ENCODE results near the gene DRC7. TPM values are rescaled to one million over a fixed set of nuclear protein-coding genes. Genes with fewer than 3 reads are reported as not detected.
"Not testable (repeated sequence)": the region's sequence is repeated elsewhere in the genome, so short reads cannot be mapped to it uniquely, and the experiment has no call there.

DRC7 gene
- total RNA-seq, 1 donor from 2014 or later, result under 0.01 TPM

DNA sequence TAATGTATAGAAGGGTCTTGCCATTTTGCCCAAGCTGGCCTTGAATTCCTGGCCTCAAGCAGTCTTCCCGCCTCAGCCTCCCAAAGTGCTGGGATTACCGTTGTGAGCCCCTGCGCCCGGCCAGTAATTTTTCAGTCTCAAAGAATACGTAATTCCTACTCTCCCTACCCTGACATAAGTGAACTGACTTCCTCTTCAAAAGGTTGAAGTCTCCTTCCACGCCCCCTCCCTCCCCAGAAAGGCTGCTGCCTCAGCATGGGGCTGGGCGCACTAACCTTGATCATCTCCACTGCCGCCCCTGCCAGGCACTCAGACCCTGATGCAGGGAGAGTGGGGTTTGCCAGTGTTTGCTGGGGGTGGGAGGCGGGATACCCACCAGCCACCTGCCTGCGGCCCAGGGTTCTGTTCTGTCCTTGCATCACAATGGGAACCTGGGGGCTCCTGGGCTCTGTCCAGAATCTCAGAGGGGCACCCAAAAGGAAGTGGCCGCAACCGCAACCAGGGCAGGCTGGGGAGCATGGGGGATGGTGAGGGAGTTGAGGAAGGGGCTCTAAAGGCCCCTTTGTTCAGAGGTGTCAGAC is 80.2 kb downstream of the DRC7 start:
- FAIRE-seq, result no peak
- DNase-seq (ENCODE audit: low spot score in 2 of 2), result no peak

DNA sequence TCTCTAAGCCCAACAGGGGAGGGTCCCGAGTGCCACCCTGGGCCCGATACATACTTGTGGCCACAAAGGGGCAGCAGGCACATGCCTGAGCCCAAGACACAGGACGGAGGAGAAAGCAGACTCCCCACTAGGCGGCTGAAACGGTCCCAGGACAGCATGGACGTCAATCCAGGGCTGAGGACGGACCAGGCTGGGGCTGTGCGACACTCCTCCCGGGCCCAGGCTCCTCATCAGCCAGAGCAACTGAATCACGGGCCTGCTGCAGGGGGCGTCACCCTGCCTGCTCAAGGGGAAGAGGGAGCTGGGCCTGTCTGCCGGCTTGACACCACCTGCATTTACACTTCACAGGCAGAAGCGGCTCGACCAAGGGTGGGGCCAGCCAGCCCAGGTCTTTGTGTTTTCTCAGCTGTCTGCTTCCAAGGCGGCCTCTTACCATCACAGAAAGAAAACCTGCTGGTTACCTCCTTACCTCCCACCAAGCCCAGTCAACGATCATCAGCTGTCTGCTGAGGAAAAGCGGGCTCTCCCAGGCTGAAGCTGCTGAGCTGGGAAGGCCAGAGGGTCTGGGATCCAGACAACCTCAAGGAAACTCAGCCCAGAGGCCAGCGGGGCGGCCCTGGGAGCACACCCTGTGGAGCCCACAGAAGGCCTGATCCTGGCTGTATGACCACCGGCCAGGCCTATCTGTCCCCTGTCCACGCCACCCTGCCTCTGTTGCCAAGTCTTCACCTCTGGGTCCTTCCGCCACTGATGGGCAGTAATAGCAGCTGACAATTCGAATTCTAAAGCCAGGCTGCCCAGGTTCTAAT is 81.3 kb downstream of the DRC7 start:
- DNase-seq (ENCODE audit: low spot score in 2 of 2), result no peak
- no peak for FAIRE-seq

DNA sequence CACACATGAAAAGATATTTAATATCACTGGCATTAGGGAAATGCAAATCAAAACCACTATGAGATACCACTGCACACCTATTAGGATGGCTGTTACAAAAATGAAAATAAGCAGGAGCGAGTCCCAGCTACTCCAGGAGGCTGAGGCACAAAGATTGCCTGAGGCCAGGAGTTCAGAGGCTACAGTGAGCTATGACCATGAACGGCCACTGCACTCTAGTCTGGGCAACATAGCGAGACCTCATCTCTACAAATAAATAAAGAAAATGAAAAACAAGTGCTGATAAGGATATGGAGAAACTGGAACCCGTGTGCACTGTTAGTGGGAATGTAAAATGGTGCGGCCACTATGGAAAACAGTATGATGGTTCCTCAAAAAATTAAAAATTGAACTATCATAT is 84.1 kb downstream of the DRC7 start:
- FAIRE-seq, result no peak
- no peak for DNase-seq (ENCODE audit: low spot score in 2 of 2)

DNA sequence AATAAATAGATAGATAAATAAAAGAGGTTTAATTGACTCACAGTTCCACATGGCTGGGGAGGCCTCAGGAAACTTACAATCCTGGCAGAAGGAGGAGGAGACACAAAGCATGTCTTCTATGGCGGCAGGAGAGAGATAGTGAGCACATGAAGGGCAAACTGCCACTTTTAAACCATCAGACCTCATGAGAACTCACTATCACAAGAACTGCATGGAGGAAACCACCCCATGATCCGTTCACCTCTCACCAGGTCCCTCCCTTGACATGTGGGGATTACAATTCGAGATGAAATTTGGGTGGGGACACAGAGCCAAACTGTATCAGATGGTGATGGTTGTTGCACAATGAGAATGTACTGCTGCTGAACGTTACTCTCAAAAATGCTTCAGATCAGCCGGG is 85.2 kb downstream of the DRC7 start:
- FAIRE-seq; DNase-seq (ENCODE audit: low spot score in 2 of 2): not testable (repeated sequence)

DNA sequence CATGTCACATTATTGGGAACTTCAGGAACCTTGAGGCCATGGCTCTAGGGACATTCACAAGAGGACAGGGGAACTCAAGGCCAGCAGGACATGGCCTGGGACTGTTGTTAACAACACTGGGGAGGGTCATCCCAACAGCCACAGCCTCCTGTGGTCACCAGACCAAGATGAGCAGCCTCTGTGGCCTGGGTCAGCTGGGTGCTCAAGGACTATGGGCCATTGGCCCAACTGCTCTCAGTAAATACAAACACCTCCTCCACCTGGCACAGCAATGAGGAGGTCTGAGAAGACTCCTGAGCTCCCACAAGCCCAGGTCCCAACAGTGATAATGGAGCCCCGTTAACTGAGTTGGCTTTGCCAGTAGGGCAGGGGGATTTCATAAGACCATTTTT is 86.7 kb downstream of the DRC7 start:
- no peak for DNase-seq (ENCODE audit: low spot score in 2 of 2)
- no peak for FAIRE-seq

Small RNA genes within 50 kb of the gene (small RNA-seq; reads per million reads assigned to genes)
- gene MIR6772, result 0.59 reads per million, percentile 46 among the genes with 10 or more reads in this experiment

Other genes starting within 250 kb of the DRC7 start
- gene CIAPIN1, start 247.4 kb upstream of the DRC7 start, total RNA-seq, result 90.9 TPM
- gene COQ9, start 247.3 kb upstream of the DRC7 start, total RNA-seq, result 26.1 TPM
- gene POLR2C, start 232.1 kb upstream of the DRC7 start, total RNA-seq, result 70.9 TPM
- 71.7 TPM for gene DOK4, start 208.3 kb upstream of the DRC7 start, total RNA-seq
- 0.82 TPM for gene CCDC102A, start 158.2 kb upstream of the DRC7 start, total RNA-seq
- under 0.01 TPM for gene ADGRG5, start 152.2 kb upstream of the DRC7 start, total RNA-seq
- gene ADGRG1, start 66.2 kb upstream of the DRC7 start, total RNA-seq, result 19.6 TPM
- gene ADGRG3, start 26.5 kb upstream of the DRC7 start, total RNA-seq, result not detected
- 34.6 TPM for gene KATNB1, start 41.0 kb downstream of the DRC7 start, total RNA-seq
- 46.1 TPM for gene KIFC3, start 107.7 kb downstream of the DRC7 start, total RNA-seq

Data from frontal cortex (tissue), 4 donors.